Ishikawa (cell line): ENCODE results near the gene MIR17HG.

Source experiments
- CEBPB ChIP-seq: IDR thresholded peaks from 2 replicates; pipeline ENCODE4 v1.6.1; 2012
- CREB1 ChIP-seq: IDR thresholded peaks from 2 replicates; pipeline ENCODE4 v1.6.1; 2012; ENCODE audit warnings: low read depth
- EGR1 ChIP-seq: IDR thresholded peaks from 2 replicates; pipeline ENCODE4 v1.6.1; 2012
- EP300 ChIP-seq: IDR thresholded peaks from 2 replicates; pipeline ENCODE4 v1.6.1; 2012; ENCODE audit warnings: borderline replicate concordance
- FOXM1 ChIP-seq: IDR thresholded peaks from 2 replicates; pipeline ENCODE4 v1.6.1; 2012; ENCODE audit warnings: low read depth, borderline replicate concordance
- MAX ChIP-seq: IDR thresholded peaks from 2 replicates; pipeline ENCODE4 v1.6.1; 2012
- NFIC ChIP-seq: IDR thresholded peaks from 2 replicates; pipeline ENCODE4 v1.6.1; 2012
- RAD21 ChIP-seq: IDR thresholded peaks from 2 replicates; pipeline ENCODE4 v1.6.1; 2012; ENCODE audit warnings: low read depth
- REST ChIP-seq: IDR thresholded peaks from 2 replicates; pipeline ENCODE4 v1.6.1; 2012; ENCODE audit warnings: low read depth, mild to moderate bottlenecking
- TAF1 ChIP-seq: IDR thresholded peaks from 2 replicates; pipeline ENCODE4 v1.6.1; 2012; ENCODE audit warnings: low read depth, mild to moderate bottlenecking
- TCF12 ChIP-seq: IDR thresholded peaks from 2 replicates; pipeline ENCODE4 v1.6.1; 2012; ENCODE audit warnings: low read depth
- TEAD4 ChIP-seq: IDR thresholded peaks from 2 replicates; pipeline ENCODE4 v1.6.1; 2012
- USF1 ChIP-seq: IDR thresholded peaks from 2 replicates; pipeline ENCODE4 v1.6.1; 2012
- YY1 ChIP-seq: IDR thresholded peaks from 2 replicates; pipeline ENCODE4 v1.6.1; 2012; ENCODE audit warnings: low read depth
- ZBTB7A ChIP-seq: IDR thresholded peaks from 2 replicates; pipeline ENCODE4 v1.6.1; 2012; ENCODE audit warnings: low read depth

The MIR17HG gene

GRCh38 chr13:91319996-91320395 is 27.5 kb upstream of the MIR17HG start:
- TF ChIP-seq ZBTB7A (no peak), RAD21 (no peak), MAX (no peak), USF1 (no peak), REST (no peak)

GRCh38 chr13:91323349-91323748 is 24.1 kb upstream of the MIR17HG start:
- TF ChIP-seq ZBTB7A (no peak), EGR1 (no peak), MAX (no peak), YY1 (no peak), USF1 (no peak), EP300 (no peak), REST (no peak), CEBPB (no peak), TAF1 (no peak), RAD21 (no peak), CREB1 (no peak), NFIC (no peak), TEAD4 (no peak), FOXM1 (no peak), TCF12 (no peak)

GRCh38 chr13:91326146-91326545 is 21.3 kb upstream of the MIR17HG start:
- TF ChIP-seq FOXM1 = no peak
- TF ChIP-seq REST = no peak
- no peak for TF ChIP-seq CEBPB
- no peak for TF ChIP-seq TEAD4
- no peak for TF ChIP-seq NFIC

- no peak for TF ChIP-seq TAF1
- no peak for TF ChIP-seq NFIC
- no peak for TF ChIP-seq TCF12
- no peak for TF ChIP-seq RAD21
- TF ChIP-seq EGR1 = no peak
- no peak for TF ChIP-seq TEAD4
- no peak for TF ChIP-seq YY1
- no peak for TF ChIP-seq USF1
- no peak for TF ChIP-seq CEBPB
- TF ChIP-seq REST = no peak
- TF ChIP-seq CREB1 = no peak
These were observed 18.8 kb upstream of the MIR17HG start for GRCh38 chr13:91328726-91329125.
